ENCODE results near the gene ERP44. TPM values are rescaled to one million over a fixed set of nuclear protein-coding genes. Genes with fewer than 3 reads are reported as not detected.

The ERP44 gene
- polyA plus RNA-seq, 1 donor (not counting 4 experiments of a cell fraction or from before 2014, with no cell fraction given), result 17.6 TPM

DNA sequence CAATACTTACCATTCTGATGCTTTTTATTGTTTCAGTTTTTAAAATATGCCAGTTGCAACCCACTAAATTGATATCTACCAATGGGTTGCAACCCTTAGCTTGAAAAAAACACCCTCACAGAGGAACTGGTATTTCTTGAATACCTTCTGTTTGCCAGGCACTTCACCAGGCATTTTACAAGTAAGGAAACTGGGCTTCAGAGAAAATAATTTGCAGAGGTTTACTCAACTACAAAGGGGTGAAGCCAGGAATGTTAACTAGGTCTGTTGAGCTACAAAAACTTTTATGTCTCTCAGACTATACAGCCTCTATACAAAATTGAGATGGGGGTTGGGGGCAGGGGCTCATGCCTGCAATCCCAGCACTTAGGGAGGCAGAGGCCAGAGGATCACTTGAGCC is 127.4 kb downstream of the ERP44 start:
- dilution Hi-C loops (cut with MboI; ENCODE audit: extremely low pct_ligation_motif_present, low sequenced_read_pairs), result no loop called here
- H3K79me2 ChIP-seq (ENCODE audit: control insufficient read depth, insufficient read depth, low read length), result no peaks in the 10 kb centered on the region
- peaks cover 5 to 7% of the 10 kb centered on the region in 2 experiments for H3K36me3 ChIP-seq (ENCODE audit: control insufficient read depth in 2 of 2, extremely low read depth in 1 of 2, insufficient read depth in 2 of 2, low read length in 2 of 2)
- H3K9me3 ChIP-seq (ENCODE audit: control insufficient read depth, low read depth, low read length), result no peaks in the 10 kb centered on the region
- H2AFZ ChIP-seq (ENCODE audit: control insufficient read depth, low read length), result no peak overlapping the region
- no peak for FAIRE-seq
- peaks cover 7% of the 10 kb centered on the region for H3K4me1 ChIP-seq (ENCODE audit: control insufficient read depth, extremely low read depth, insufficient read depth, low read length)
- H3K9me1 ChIP-seq (ENCODE audit: control insufficient read depth, extremely low read depth, insufficient read depth, low read length), result no peaks in the 10 kb centered on the region
- no peak overlapping the region for H3K4me3 ChIP-seq (ENCODE audit: control insufficient read depth in 2 of 3, extremely low read depth in 1 of 3, insufficient read depth in 2 of 3, low read depth in 1 of 3, low read length in 3 of 3)
- DNase-seq (ENCODE audit: low read depth, low spot score), result no peak
- H4K20me1 ChIP-seq (ENCODE audit: control insufficient read depth, extremely low read depth, insufficient read depth, low read length), result no peaks in the 10 kb centered on the region
- H3K9ac ChIP-seq (ENCODE audit: control insufficient read depth, extremely low read depth, insufficient read depth, low read length), result no peak overlapping the region
- TF ChIP-seq, protein P1, sequence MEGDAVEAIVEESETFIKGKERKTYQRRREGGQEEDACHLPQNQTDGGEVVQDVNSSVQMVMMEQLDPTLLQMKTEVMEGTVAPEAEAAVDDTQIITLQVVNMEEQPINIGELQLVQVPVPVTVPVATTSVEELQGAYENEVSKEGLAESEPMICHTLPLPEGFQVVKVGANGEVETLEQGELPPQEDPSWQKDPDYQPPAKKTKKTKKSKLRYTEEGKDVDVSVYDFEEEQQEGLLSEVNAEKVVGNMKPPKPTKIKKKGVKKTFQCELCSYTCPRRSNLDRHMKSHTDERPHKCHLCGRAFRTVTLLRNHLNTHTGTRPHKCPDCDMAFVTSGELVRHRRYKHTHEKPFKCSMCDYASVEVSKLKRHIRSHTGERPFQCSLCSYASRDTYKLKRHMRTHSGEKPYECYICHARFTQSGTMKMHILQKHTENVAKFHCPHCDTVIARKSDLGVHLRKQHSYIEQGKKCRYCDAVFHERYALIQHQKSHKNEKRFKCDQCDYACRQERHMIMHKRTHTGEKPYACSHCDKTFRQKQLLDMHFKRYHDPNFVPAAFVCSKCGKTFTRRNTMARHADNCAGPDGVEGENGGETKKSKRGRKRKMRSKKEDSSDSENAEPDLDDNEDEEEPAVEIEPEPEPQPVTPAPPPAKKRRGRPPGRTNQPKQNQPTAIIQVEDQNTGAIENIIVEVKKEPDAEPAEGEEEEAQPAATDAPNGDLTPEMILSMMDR (optimal IDR thresholded peaks at IDR 0.05 in 1 of 3, IDR thresholded peaks at IDR 0.05 in 1 of 3, conservative IDR thresholded peaks at IDR 0.05 in 1 of 3; ENCODE audit: extremely low read depth in 1 of 3, insufficient read depth in 2 of 3, low read length in 3 of 3), result no peak
- TF ChIP-seq EZH2 (IDR thresholded peaks at IDR 0.05; ENCODE audit: low read length), result no peak
- no peak overlapping the region for H3K27ac ChIP-seq (ENCODE audit: control insufficient read depth, insufficient read depth, low read length)
- H3K27me3 ChIP-seq (ENCODE audit: control insufficient read depth, extremely low read depth, insufficient read depth, low read length), result no peaks in the 10 kb centered on the region
- no peak overlapping the region for H3K4me2 ChIP-seq (ENCODE audit: control insufficient read depth, extremely low read depth, insufficient read depth, low read depth, low read length)

- no peaks in the 10 kb centered on the region for H3K9me3 ChIP-seq (ENCODE audit: control insufficient read depth, low read depth, low read length)
- no peaks in the 10 kb centered on the region for H3K9me1 ChIP-seq (ENCODE audit: control insufficient read depth, extremely low read depth, insufficient read depth, low read length)
- H3K4me2 ChIP-seq (ENCODE audit: control insufficient read depth, extremely low read depth, insufficient read depth, low read depth, low read length), result no peak overlapping the region
- no peak overlapping the region for H3K4me3 ChIP-seq (ENCODE audit: control insufficient read depth in 2 of 3, extremely low read depth in 1 of 3, insufficient read depth in 2 of 3, low read depth in 1 of 3, low read length in 3 of 3)
- TF ChIP-seq, protein P1 (optimal IDR thresholded peaks at IDR 0.05 in 1 of 3, IDR thresholded peaks at IDR 0.05 in 1 of 3, conservative IDR thresholded peaks at IDR 0.05 in 1 of 3; ENCODE audit: extremely low read depth in 1 of 3, insufficient read depth in 2 of 3, low read length in 3 of 3), result no peak
- H4K20me1 ChIP-seq (ENCODE audit: control insufficient read depth, extremely low read depth, insufficient read depth, low read length), result no peaks in the 10 kb centered on the region
- peaks cover 5 to 7% of the 10 kb centered on the region in 2 experiments for H3K36me3 ChIP-seq (ENCODE audit: control insufficient read depth in 2 of 2, extremely low read depth in 1 of 2, insufficient read depth in 2 of 2, low read length in 2 of 2)
- H3K9ac ChIP-seq (ENCODE audit: control insufficient read depth, extremely low read depth, insufficient read depth, low read length), result no peak overlapping the region
- FAIRE-seq, result no peak
- no peaks in the 10 kb centered on the region for H3K27me3 ChIP-seq (ENCODE audit: control insufficient read depth, extremely low read depth, insufficient read depth, low read length)
- peaks cover 8% of the 10 kb centered on the region for H3K4me1 ChIP-seq (ENCODE audit: control insufficient read depth, extremely low read depth, insufficient read depth, low read length)
- H3K79me2 ChIP-seq (ENCODE audit: control insufficient read depth, insufficient read depth, low read length), result no peaks in the 10 kb centered on the region
- no peak for DNase-seq (ENCODE audit: low read depth, low spot score)
- H3K27ac ChIP-seq (ENCODE audit: control insufficient read depth, insufficient read depth, low read length), result no peak overlapping the region
- dilution Hi-C loops (cut with MboI; ENCODE audit: extremely low pct_ligation_motif_present, low sequenced_read_pairs), result no loop called here
- no peak overlapping the region for H2AFZ ChIP-seq (ENCODE audit: control insufficient read depth, low read length)
These were observed 128.3 kb downstream of the ERP44 start for GRCh38 chr9:99970481-99970880.
